HG03280 (cell line): ENCODE results near the gene UTF1.
A peak's percentile ranks its signal among the peaks of the same experiment; 100 is the strongest.
"Not testable (repeated sequence)": the region's sequence is repeated elsewhere in the genome, so short reads cannot be mapped to it uniquely, and the experiment has no call there.

ENCODE experiments used
- ATAC-seq: cut with Tn5 transposase; IDR thresholded peaks from one replicate; pipeline ENCODE4 v1.9.1; 2021; ENCODE audit warnings: mild to moderate bottlenecking, moderate library complexity; ENCODE audit not compliant: unreplicated experiment

Gene UTF1

GRCh38 chr10:133261726-133262325, 31.8 kb downstream of the UTF1 start:
- peak; percentile 75 for ATAC-seq

GRCh38 chr10:133262696-133263095, 32.7 kb downstream of the UTF1 start:
- no peak for ATAC-seq

GRCh38 chr10:133263674-133264073, 33.7 kb downstream of the UTF1 start:
- ATAC-seq: no peak

GRCh38 chr10:133264461-133264860, 34.4 kb downstream of the UTF1 start:
- ATAC-seq: no peak

GRCh38 chr10:133265052-133265451, 35.0 kb downstream of the UTF1 start:
- ATAC-seq: not testable (repeated sequence)

GRCh38 chr10:133266056-133266795, 36.2 kb downstream of the UTF1 start:
- no peak for ATAC-seq

- no peak for ATAC-seq
Observed at GRCh38 chr10:133267293-133267692, 37.3 kb downstream of the UTF1 start.

GRCh38 chr10:133267829-133268228, 37.8 kb downstream of the UTF1 start:
- ATAC-seq: no peak

- ATAC-seq: no peak
Observed at GRCh38 chr10:133268532-133268931, 38.5 kb downstream of the UTF1 start.

- ATAC-seq: no peak
Observed at GRCh38 chr10:133269367-133269766, 39.4 kb downstream of the UTF1 start.

- ATAC-seq: no peak
Observed at GRCh38 chr10:133270204-133270603, 40.2 kb downstream of the UTF1 start.

GRCh38 chr10:133270773-133271297, 40.8 kb downstream of the UTF1 start:
- no peak for ATAC-seq

- ATAC-seq: no peak
Observed at GRCh38 chr10:133271521-133272300, 41.7 kb downstream of the UTF1 start.

- ATAC-seq: no peak
Observed at GRCh38 chr10:133272301-133272963, 42.4 kb downstream of the UTF1 start.

GRCh38 chr10:133272964-133273420, 43.0 kb downstream of the UTF1 start:
- ATAC-seq: no peak

- no peak for ATAC-seq
Observed at GRCh38 chr10:133273534-133274143, 43.6 kb downstream of the UTF1 start.

- ATAC-seq: peak; percentile 42
Observed at GRCh38 chr10:133274751-133275683, 45.0 kb downstream of the UTF1 start.

- ATAC-seq: peak; percentile 28
Observed at GRCh38 chr10:133275684-133276092, 45.7 kb downstream of the UTF1 start.

GRCh38 chr10:133276100-133276434, 46.0 kb downstream of the UTF1 start:
- no peak for ATAC-seq
